GM23248 (cell line): ENCODE measurements around the gene ADAMTS6.

Experiments used
- EZH2 ChIP-seq: fragments of 200-600 bp; sonication (generic); IDR thresholded peaks from 2 replicates; pipeline ENCODE4 v1.6.1; 2018; ENCODE audit warnings: antibody characterized with exemption, mild to moderate bottlenecking; ENCODE audit not compliant: insufficient read depth, poor library complexity, severe bottlenecking
- EZH2phosphoT487 ChIP-seq: fragments of 200-600 bp; sonication (generic); IDR thresholded peaks from 2 replicates; pipeline ENCODE4 v1.6.1; 2018; ENCODE audit warnings: antibody characterized with exemption, moderate library complexity, mild to moderate bottlenecking, low read depth; ENCODE audit not compliant: insufficient read depth

DNA sequence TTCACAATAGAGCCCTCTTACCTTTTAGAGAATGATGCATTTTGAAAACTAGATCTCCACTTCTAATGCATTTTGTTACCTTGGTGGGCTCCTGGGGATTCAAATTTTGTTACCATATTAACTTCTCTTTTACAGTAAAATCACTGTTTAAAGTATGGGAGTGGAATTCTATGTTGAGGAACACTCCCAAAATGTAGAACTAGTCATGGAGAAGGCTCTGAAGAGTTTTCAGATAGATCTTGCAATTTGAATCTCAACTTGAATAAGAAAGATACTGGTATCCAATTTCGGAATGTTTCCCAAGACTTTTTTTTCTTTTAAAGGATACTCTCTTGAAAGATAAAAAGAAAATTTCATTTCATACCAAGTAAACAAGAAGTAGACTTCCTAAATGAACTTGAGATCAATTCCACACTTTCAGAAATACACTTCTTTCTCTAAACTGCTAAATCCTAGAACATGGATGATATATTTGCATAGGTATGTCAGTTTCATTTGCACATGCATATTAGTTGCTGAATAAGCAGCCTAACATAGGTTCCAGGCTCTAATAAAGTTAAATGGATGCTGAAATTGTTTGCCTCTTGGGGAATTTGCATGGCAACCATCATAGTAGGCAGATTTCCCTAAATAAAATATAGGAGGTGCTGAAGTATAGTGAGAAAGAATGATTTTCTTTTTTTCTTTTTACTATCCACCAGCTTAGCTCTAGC lies 205.4 kb downstream of the ADAMTS6 start:
- TF ChIP-seq EZH2 (no peak), EZH2phosphoT487 (no peak)
